ENCODE results near the gene ZC3H4. TPM values are rescaled to one million over a fixed set of nuclear protein-coding genes. Genes with fewer than 3 reads are reported as not detected.

The ZC3H4 gene
- total and polyA plus RNA-seq, 4 donors, result 2.9 to 11.8 (median 6.3) TPM

DNA sequence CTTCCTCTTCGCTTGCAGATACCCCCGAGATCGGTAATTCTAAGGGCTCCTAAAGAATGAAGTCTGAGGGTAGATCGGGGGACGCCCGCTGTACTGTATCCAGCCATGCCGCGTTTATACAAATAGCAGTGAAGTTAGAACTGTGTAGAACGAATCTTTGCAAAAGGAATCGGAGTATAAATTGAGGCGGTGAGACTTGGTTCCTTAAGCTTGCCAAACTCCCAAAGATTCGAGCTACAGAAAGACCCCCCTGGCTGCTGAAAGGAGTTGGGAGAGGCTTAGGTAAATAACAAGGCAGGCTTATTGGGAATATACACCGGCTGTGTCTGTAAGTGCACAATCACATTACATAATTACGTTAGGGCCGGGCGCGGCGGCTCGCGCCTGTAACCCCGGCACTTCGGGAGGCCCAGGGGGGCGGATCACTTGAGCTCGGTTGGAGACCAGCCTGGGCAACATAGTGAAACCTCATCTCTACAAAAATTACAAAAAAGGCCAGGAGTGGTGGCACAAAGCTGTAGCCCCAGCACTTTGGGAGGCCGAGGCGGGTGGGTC is 77.4 kb downstream of the ZC3H4 start:
- Histone ChIP-seq H3K27ac (ENCODE audit: low read depth in 1 of 2, low read length in 2 of 2) (no peak overlapping the region), H3K4me3 (ENCODE audit: low read depth in 1 of 3, low read length in 3 of 3) (peak overlapping the region in 2 of 3 donors; percentile 39 to 51), H3K9me3 (ENCODE audit: control insufficient read depth in 4 of 4, low read length in 3 of 4) (no peaks in the 10 kb centered on the region), H3K9ac (ENCODE audit: low read depth in 1 of 2, low read length in 2 of 2) (peak overlapping the region; percentile 1 to 72), H3K4me1 (ENCODE audit: control insufficient read depth in 4 of 4, insufficient read depth in 4 of 4, low read length in 3 of 4) (peaks cover 3 to 13% (median 8%) of the 10 kb centered on the region in 4 donors), H3K36me3 (ENCODE audit: control insufficient read depth in 4 of 4, insufficient read depth in 3 of 4, low read depth in 1 of 4, low read length in 3 of 4) (no peaks in the 10 kb centered on the region), H3K27me3 (ENCODE audit: control insufficient read depth in 4 of 4, insufficient read depth in 4 of 4, low read length in 3 of 4) (no peaks in the 10 kb centered on the region)
- DNase-seq (ENCODE audit: low spot score), result no peak
- 23% methylated on average over 26 of the region's 26 CpGs for WGBS
- TF ChIP-seq MAX (IDR thresholded peaks at IDR 0.05) (no peak), RXRA (IDR thresholded peaks at IDR 0.05) (no peak), CTCF (IDR thresholded peaks at IDR 0.05; ENCODE audit: low read depth, low read length, missing input control) (no peak), YY1 (IDR thresholded peaks at IDR 0.05) (no peak), GABPA (IDR thresholded peaks at IDR 0.05 in 1 of 2, conservative IDR thresholded peaks at IDR 0.05 in 1 of 2) (no peak), HNF4A (conservative IDR thresholded peaks at IDR 0.05) (no peak), SP1 (IDR thresholded peaks at IDR 0.05) (no peak), EGR1 (IDR thresholded peaks at IDR 0.05; ENCODE audit: low read depth in 2 of 2) (no peak), JUND (IDR thresholded peaks at IDR 0.05) (no peak), FOXA2 (IDR thresholded peaks at IDR 0.05) (no peak)
- TF ChIP-seq, protein P1, sequence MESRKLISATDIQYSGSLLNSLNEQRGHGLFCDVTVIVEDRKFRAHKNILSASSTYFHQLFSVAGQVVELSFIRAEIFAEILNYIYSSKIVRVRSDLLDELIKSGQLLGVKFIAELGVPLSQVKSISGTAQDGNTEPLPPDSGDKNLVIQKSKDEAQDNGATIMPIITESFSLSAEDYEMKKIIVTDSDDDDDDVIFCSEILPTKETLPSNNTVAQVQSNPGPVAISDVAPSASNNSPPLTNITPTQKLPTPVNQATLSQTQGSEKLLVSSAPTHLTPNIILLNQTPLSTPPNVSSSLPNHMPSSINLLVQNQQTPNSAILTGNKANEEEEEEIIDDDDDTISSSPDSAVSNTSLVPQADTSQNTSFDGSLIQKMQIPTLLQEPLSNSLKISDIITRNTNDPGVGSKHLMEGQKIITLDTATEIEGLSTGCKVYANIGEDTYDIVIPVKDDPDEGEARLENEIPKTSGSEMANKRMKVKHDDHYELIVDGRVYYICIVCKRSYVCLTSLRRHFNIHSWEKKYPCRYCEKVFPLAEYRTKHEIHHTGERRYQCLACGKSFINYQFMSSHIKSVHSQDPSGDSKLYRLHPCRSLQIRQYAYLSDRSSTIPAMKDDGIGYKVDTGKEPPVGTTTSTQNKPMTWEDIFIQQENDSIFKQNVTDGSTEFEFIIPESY (IDR thresholded peaks at IDR 0.05), result no peak
- TF ChIP-seq, protein P2, sequence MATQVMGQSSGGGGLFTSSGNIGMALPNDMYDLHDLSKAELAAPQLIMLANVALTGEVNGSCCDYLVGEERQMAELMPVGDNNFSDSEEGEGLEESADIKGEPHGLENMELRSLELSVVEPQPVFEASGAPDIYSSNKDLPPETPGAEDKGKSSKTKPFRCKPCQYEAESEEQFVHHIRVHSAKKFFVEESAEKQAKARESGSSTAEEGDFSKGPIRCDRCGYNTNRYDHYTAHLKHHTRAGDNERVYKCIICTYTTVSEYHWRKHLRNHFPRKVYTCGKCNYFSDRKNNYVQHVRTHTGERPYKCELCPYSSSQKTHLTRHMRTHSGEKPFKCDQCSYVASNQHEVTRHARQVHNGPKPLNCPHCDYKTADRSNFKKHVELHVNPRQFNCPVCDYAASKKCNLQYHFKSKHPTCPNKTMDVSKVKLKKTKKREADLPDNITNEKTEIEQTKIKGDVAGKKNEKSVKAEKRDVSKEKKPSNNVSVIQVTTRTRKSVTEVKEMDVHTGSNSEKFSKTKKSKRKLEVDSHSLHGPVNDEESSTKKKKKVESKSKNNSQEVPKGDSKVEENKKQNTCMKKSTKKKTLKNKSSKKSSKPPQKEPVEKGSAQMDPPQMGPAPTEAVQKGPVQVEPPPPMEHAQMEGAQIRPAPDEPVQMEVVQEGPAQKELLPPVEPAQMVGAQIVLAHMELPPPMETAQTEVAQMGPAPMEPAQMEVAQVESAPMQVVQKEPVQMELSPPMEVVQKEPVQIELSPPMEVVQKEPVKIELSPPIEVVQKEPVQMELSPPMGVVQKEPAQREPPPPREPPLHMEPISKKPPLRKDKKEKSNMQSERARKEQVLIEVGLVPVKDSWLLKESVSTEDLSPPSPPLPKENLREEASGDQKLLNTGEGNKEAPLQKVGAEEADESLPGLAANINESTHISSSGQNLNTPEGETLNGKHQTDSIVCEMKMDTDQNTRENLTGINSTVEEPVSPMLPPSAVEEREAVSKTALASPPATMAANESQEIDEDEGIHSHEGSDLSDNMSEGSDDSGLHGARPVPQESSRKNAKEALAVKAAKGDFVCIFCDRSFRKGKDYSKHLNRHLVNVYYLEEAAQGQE (IDR thresholded peaks at IDR 0.05), result no peak
- TF ChIP-seq, protein P3, sequence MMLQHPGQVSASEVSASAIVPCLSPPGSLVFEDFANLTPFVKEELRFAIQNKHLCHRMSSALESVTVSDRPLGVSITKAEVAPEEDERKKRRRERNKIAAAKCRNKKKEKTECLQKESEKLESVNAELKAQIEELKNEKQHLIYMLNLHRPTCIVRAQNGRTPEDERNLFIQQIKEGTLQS (IDR thresholded peaks at IDR 0.05), result no peak

Data from liver (tissue), 9 donors.